ENCODE results near the gene ZSWIM4. TPM values are rescaled to one million over a fixed set of nuclear protein-coding genes. Genes with fewer than 3 reads are reported as not detected.

The ZSWIM4 gene
- total and polyA plus RNA-seq, 4 donors, result 2.9 to 10.5 (median 6.7) TPM

GRCh38 chr19:13830741-13831536 is 35.7 kb downstream of the ZSWIM4 start:
- no peak for DNase-seq (ENCODE audit: low read depth in 4 of 6, low spot score in 6 of 6)
- WGBS (ENCODE audit: insufficient coverage), result 97% methylated on average over 25 of the region's 32 CpGs
- H3K27ac ChIP-seq (ENCODE audit: low read depth, low read length), result no peak overlapping the region
- no peaks in the 10 kb centered on the region for H3K27me3 ChIP-seq (ENCODE audit: control insufficient read depth, insufficient read depth, low read length)
- H3K4me1 ChIP-seq (ENCODE audit: control insufficient read depth, insufficient read depth, low read length), result peaks cover 21% of the 10 kb centered on the region
- H3K9me3 ChIP-seq (ENCODE audit: control insufficient read depth, insufficient read depth, low read length), result no peaks in the 10 kb centered on the region
- peaks cover 58% of the 10 kb centered on the region for H3K36me3 ChIP-seq (ENCODE audit: control insufficient read depth, insufficient read depth, low read length)
- no peak overlapping the region for H3K4me3 ChIP-seq (ENCODE audit: low read depth, low read length)

- peak in 1 of 6 donors; percentile 45 for DNase-seq (ENCODE audit: low read depth in 4 of 6, low spot score in 6 of 6)
- H3K4me1 ChIP-seq (ENCODE audit: control insufficient read depth, insufficient read depth, low read length), result peaks cover 30% of the 10 kb centered on the region
- H3K4me3 ChIP-seq (ENCODE audit: low read depth, low read length), result no peak overlapping the region
- H3K27me3 ChIP-seq (ENCODE audit: control insufficient read depth, insufficient read depth, low read length), result no peaks in the 10 kb centered on the region
- H3K36me3 ChIP-seq (ENCODE audit: control insufficient read depth, insufficient read depth, low read length), result peaks cover 58% of the 10 kb centered on the region
- H3K27ac ChIP-seq (ENCODE audit: low read depth, low read length), result no peak overlapping the region
- WGBS (ENCODE audit: insufficient coverage), result 87% methylated on average over 7 of the region's 22 CpGs
- no peaks in the 10 kb centered on the region for H3K9me3 ChIP-seq (ENCODE audit: control insufficient read depth, insufficient read depth, low read length)
Observed at GRCh38 chr19:13831537-13832467, 36.6 kb downstream of the ZSWIM4 start.

- WGBS (ENCODE audit: insufficient coverage), result 6% methylated on average over 59 of the region's 59 CpGs
- H3K36me3 ChIP-seq (ENCODE audit: control insufficient read depth, insufficient read depth, low read length), result peaks cover 44% of the 10 kb centered on the region
- H3K27ac ChIP-seq (ENCODE audit: low read depth, low read length), result peak overlapping the region; percentile 73
- no peaks in the 10 kb centered on the region for H3K9me3 ChIP-seq (ENCODE audit: control insufficient read depth, insufficient read depth, low read length)
- no peaks in the 10 kb centered on the region for H3K27me3 ChIP-seq (ENCODE audit: control insufficient read depth, insufficient read depth, low read length)
- peak in 3 of 6 donors; percentile 81 to 95 (median 95) for DNase-seq (ENCODE audit: low read depth in 4 of 6, low spot score in 6 of 6)
- peaks cover 36% of the 10 kb centered on the region for H3K4me1 ChIP-seq (ENCODE audit: control insufficient read depth, insufficient read depth, low read length)
- H3K4me3 ChIP-seq (ENCODE audit: low read depth, low read length), result peak overlapping the region; percentile 45
Observed at GRCh38 chr19:13833330-13834243, 38.3 kb downstream of the ZSWIM4 start.

GRCh38 chr19:13834244-13835069 is 39.2 kb downstream of the ZSWIM4 start:
- no peak overlapping the region for H3K27ac ChIP-seq (ENCODE audit: low read depth, low read length)
- no peaks in the 10 kb centered on the region for H3K27me3 ChIP-seq (ENCODE audit: control insufficient read depth, insufficient read depth, low read length)
- H3K4me1 ChIP-seq (ENCODE audit: control insufficient read depth, insufficient read depth, low read length), result peaks cover 45% of the 10 kb centered on the region
- H3K4me3 ChIP-seq (ENCODE audit: low read depth, low read length), result no peak overlapping the region
- peaks cover 44% of the 10 kb centered on the region for H3K36me3 ChIP-seq (ENCODE audit: control insufficient read depth, insufficient read depth, low read length)
- DNase-seq (ENCODE audit: low read depth in 4 of 6, low spot score in 6 of 6), result no peak
- 83% methylated on average over 10 of the region's 14 CpGs for WGBS (ENCODE audit: insufficient coverage)
- no peaks in the 10 kb centered on the region for H3K9me3 ChIP-seq (ENCODE audit: control insufficient read depth, insufficient read depth, low read length)

GRCh38 chr19:13835791-13836723 is 40.8 kb downstream of the ZSWIM4 start:
- DNase-seq (ENCODE audit: low read depth in 4 of 6, low spot score in 6 of 6), result no peak
- peak overlapping the region; percentile 47 for H3K27ac ChIP-seq (ENCODE audit: low read depth, low read length)
- peaks cover 60% of the 10 kb centered on the region for H3K4me1 ChIP-seq (ENCODE audit: control insufficient read depth, insufficient read depth, low read length)
- H3K4me3 ChIP-seq (ENCODE audit: low read depth, low read length), result no peak overlapping the region
- H3K36me3 ChIP-seq (ENCODE audit: control insufficient read depth, insufficient read depth, low read length), result peaks cover 30% of the 10 kb centered on the region
- H3K9me3 ChIP-seq (ENCODE audit: control insufficient read depth, insufficient read depth, low read length), result no peaks in the 10 kb centered on the region
- 71% methylated on average over 17 of the region's 21 CpGs for WGBS (ENCODE audit: insufficient coverage)
- H3K27me3 ChIP-seq (ENCODE audit: control insufficient read depth, insufficient read depth, low read length), result no peaks in the 10 kb centered on the region

GRCh38 chr19:13838435-13839129 is 43.3 kb downstream of the ZSWIM4 start:
- DNase-seq (ENCODE audit: low read depth in 4 of 6, low spot score in 6 of 6), result no peak
- Histone ChIP-seq H3K4me3 (ENCODE audit: low read depth, low read length) (peak overlapping the region; percentile 64), H3K27me3 (ENCODE audit: control insufficient read depth, insufficient read depth, low read length) (peaks cover 4% of the 10 kb centered on the region), H3K4me1 (ENCODE audit: control insufficient read depth, insufficient read depth, low read length) (peaks cover 71% of the 10 kb centered on the region), H3K36me3 (ENCODE audit: control insufficient read depth, insufficient read depth, low read length) (peaks cover 31% of the 10 kb centered on the region), H3K9me3 (ENCODE audit: control insufficient read depth, insufficient read depth, low read length) (no peaks in the 10 kb centered on the region), H3K27ac (ENCODE audit: low read depth, low read length) (peak overlapping the region; percentile 90)
- 75% methylated on average over 12 of the region's 18 CpGs for WGBS (ENCODE audit: insufficient coverage)

- Histone ChIP-seq H3K4me3 (ENCODE audit: low read depth, low read length) (peak overlapping the region; percentile 64), H3K27me3 (ENCODE audit: control insufficient read depth, insufficient read depth, low read length) (peaks cover 4% of the 10 kb centered on the region), H3K9me3 (ENCODE audit: control insufficient read depth, insufficient read depth, low read length) (no peaks in the 10 kb centered on the region), H3K27ac (ENCODE audit: low read depth, low read length) (peak overlapping the region; percentile 90), H3K4me1 (ENCODE audit: control insufficient read depth, insufficient read depth, low read length) (peaks cover 69% of the 10 kb centered on the region), H3K36me3 (ENCODE audit: control insufficient read depth, insufficient read depth, low read length) (peaks cover 30% of the 10 kb centered on the region)
- 25% methylated on average over 31 of the region's 36 CpGs for WGBS (ENCODE audit: insufficient coverage)
- peak in 2 of 6 donors; percentile 68 to 77 for DNase-seq (ENCODE audit: low read depth in 4 of 6, low spot score in 6 of 6)
Observed at GRCh38 chr19:13839130-13839937, 44.1 kb downstream of the ZSWIM4 start.
